HEK293 (cell line): ENCODE results near the gene BRMS1.
A peak's percentile ranks its signal among the peaks of the same experiment; 100 is the strongest.

Source experiments
- CTCF ChIA-PET: fragments of 350-600 bp; formaldehyde crosslinking; extraction: SDS; loops from one replicate; lab custom pipeline; 2021; ENCODE audit warnings: antibody characterized with exemption; lab: Yijun Ruan, JAX
- POLR2A ChIA-PET: fragments of 300-600 bp; formaldehyde crosslinking; extraction: SDS; loops from one replicate; lab custom pipeline; 2020; ENCODE audit warnings: antibody characterized with exemption, inconsistent platforms; lab: Yijun Ruan, JAX
- H3K27ac ChIP-seq: fragments of 200-500 bp; sonication (Bioruptor generic); 2 replicates; pipeline ENCODE4 v1.5.1; 2014; ENCODE audit warnings: low read depth, low read length, control low read depth, inconsistent platforms; ENCODE audit errors: extremely low read depth
- H3K36me3 ChIP-seq, 2 experiments: fragments of 200-500 bp in 1 of 2; sonication (Bioruptor generic) in 1 of 2; 1 replicate in 1 of 2; 2 replicates in 1 of 2; pipeline ENCODE4 v1.5.1; 2014 to 2017; ENCODE audit warnings: inconsistent platforms in 2 of 2, low read length in 2 of 2; ENCODE audit not compliant: control insufficient read depth in 2 of 2, insufficient read depth in 1 of 2
- H3K4me1 ChIP-seq: fragments of 200-500 bp; sonication (Bioruptor generic); 2 replicates; pipeline ENCODE4 v1.5.1; 2014; ENCODE audit warnings: mild to moderate bottlenecking, low read length, inconsistent platforms; ENCODE audit not compliant: control insufficient read depth, insufficient read depth
- H3K4me3 ChIP-seq: 2 replicates; pipeline ENCODE4 v1.5.1; 2011; ENCODE audit warnings: low read depth, mild to moderate bottlenecking, control low read depth, low read length, moderate library complexity
- H3K9me3 ChIP-seq: fragments of 200-500 bp; sonication (Bioruptor generic); 2 replicates; pipeline ENCODE4 v1.5.1; 2014; ENCODE audit warnings: low read depth, low read length, inconsistent platforms; ENCODE audit not compliant: control insufficient read depth, insufficient read depth
- FEZF1 ChIP-seq: fragments of 450-650 bp; formaldehyde crosslinking; IDR thresholded peaks from 2 replicates; pipeline ENCODE4 v1.5.1; 2016; ENCODE audit warnings: missing biosample characterization, missing genetic modification characterization
- GLIS1 ChIP-seq: fragments of 450-650 bp; formaldehyde crosslinking; IDR thresholded peaks from 2 replicates; pipeline ENCODE4 v1.5.1; 2016; ENCODE audit warnings: missing biosample characterization, missing genetic modification characterization
- KLF9 ChIP-seq: fragments of 450-650 bp; formaldehyde crosslinking; IDR thresholded peaks from 2 replicates; pipeline ENCODE4 v1.5.1; 2016; ENCODE audit warnings: missing biosample characterization, missing genetic modification characterization, low read depth
- MYNN ChIP-seq: fragments of 450-650 bp; formaldehyde crosslinking; IDR thresholded peaks from 2 replicates; pipeline ENCODE4 v1.5.1; 2016; ENCODE audit warnings: missing biosample characterization, missing genetic modification characterization, borderline replicate concordance
- MZF1 ChIP-seq: fragments of 450-650 bp; formaldehyde crosslinking; IDR thresholded peaks from 2 replicates; pipeline ENCODE4 v1.5.1; 2017; ENCODE audit warnings: missing biosample characterization, missing genetic modification characterization, borderline replicate concordance
- RBAK ChIP-seq: fragments of 450-650 bp; formaldehyde crosslinking; IDR thresholded peaks from 2 replicates; pipeline ENCODE4 v1.5.1; 2016; ENCODE audit warnings: missing biosample characterization, missing genetic modification characterization
- SALL2 ChIP-seq: fragments of 450-650 bp; formaldehyde crosslinking; IDR thresholded peaks from 2 replicates; pipeline ENCODE4 v1.5.0; 2017; ENCODE audit warnings: missing biosample characterization, mild to moderate bottlenecking, missing genetic modification characterization, borderline replicate concordance
- SP2 ChIP-seq: fragments of 450-650 bp; formaldehyde crosslinking; IDR thresholded peaks from 2 replicates; pipeline ENCODE4 v1.5.1; 2016; ENCODE audit warnings: missing biosample characterization, missing genetic modification characterization
- SP3 ChIP-seq: fragments of 450-650 bp; formaldehyde crosslinking; IDR thresholded peaks from 2 replicates; pipeline ENCODE4 v1.5.1; 2016; ENCODE audit warnings: missing biosample characterization, missing genetic modification characterization
- ZBTB26 ChIP-seq: fragments of 450-650 bp; formaldehyde crosslinking; optimal IDR thresholded peaks from 2 replicates; pipeline ENCODE3; 2016; ENCODE audit warnings: missing biosample characterization, mild to moderate bottlenecking, missing genetic modification characterization
- ZBTB48 ChIP-seq: fragments of 450-650 bp; formaldehyde crosslinking; IDR thresholded peaks from 2 replicates; pipeline ENCODE4 v1.5.1; 2016; ENCODE audit warnings: missing biosample characterization, missing genetic modification characterization
- ZBTB8A ChIP-seq: fragments of 450-650 bp; formaldehyde crosslinking; IDR thresholded peaks from 2 replicates; pipeline ENCODE4 v1.5.1; 2016; ENCODE audit warnings: missing biosample characterization, missing genetic modification characterization
- ZFP69B ChIP-seq: fragments of 450-650 bp; formaldehyde crosslinking; IDR thresholded peaks from 2 replicates; pipeline ENCODE4 v1.5.1; 2016; ENCODE audit warnings: missing biosample characterization, missing genetic modification characterization
- ZNF23 ChIP-seq: fragments of 450-650 bp; formaldehyde crosslinking; IDR thresholded peaks from 2 replicates; pipeline ENCODE4 v1.5.1; 2016; ENCODE audit warnings: missing biosample characterization, missing genetic modification characterization, borderline replicate concordance
- ZNF341 ChIP-seq: fragments of 450-650 bp; formaldehyde crosslinking; IDR thresholded peaks from 2 replicates; pipeline ENCODE4; 2016; ENCODE audit warnings: low read depth, missing biosample characterization, missing genetic modification characterization
- ZNF37A ChIP-seq: fragments of 450-650 bp; IDR thresholded peaks from 2 replicates; pipeline ENCODE4 v1.5.1; 2018; ENCODE audit warnings: missing biosample characterization, missing genetic modification characterization
- ZNF48 ChIP-seq: fragments of 450-650 bp; formaldehyde crosslinking; IDR thresholded peaks from 2 replicates; pipeline ENCODE4 v1.5.1; 2016; ENCODE audit warnings: missing biosample characterization, missing genetic modification characterization
- ZNF530 ChIP-seq: fragments of 450-650 bp; formaldehyde crosslinking; IDR thresholded peaks from 2 replicates; pipeline ENCODE4 v1.5.1; 2016; ENCODE audit warnings: low read depth, missing biosample characterization, missing genetic modification characterization
- ZNF558 ChIP-seq: fragments of 450-650 bp; formaldehyde crosslinking; IDR thresholded peaks from 2 replicates; pipeline ENCODE4 v1.5.1; 2016; ENCODE audit warnings: missing biosample characterization, missing genetic modification characterization
- ZNF585B ChIP-seq: fragments of 450-650 bp; formaldehyde crosslinking; IDR thresholded peaks from 2 replicates; pipeline ENCODE4 v1.5.1; 2016; ENCODE audit warnings: missing biosample characterization, missing genetic modification characterization
- ZNF600 ChIP-seq: fragments of 450-650 bp; formaldehyde crosslinking; IDR thresholded peaks from 2 replicates; pipeline ENCODE4 v1.5.1; 2016; ENCODE audit warnings: missing biosample characterization, missing genetic modification characterization
- ZNF654 ChIP-seq: fragments of 450-650 bp; formaldehyde crosslinking; IDR thresholded peaks from 2 replicates; pipeline ENCODE4 v1.5.1; 2016; ENCODE audit warnings: low read depth, missing biosample characterization, missing genetic modification characterization
- ZNF707 ChIP-seq: fragments of 450-650 bp; formaldehyde crosslinking; IDR thresholded peaks from 2 replicates; pipeline ENCODE4 v1.5.1; 2016; ENCODE audit warnings: missing biosample characterization, missing genetic modification characterization
- ZNF76 ChIP-seq: fragments of 450-650 bp; formaldehyde crosslinking; IDR thresholded peaks from 2 replicates; pipeline ENCODE4; 2016; ENCODE audit warnings: low read depth, missing biosample characterization, missing genetic modification characterization, borderline replicate concordance
- ZSCAN23 ChIP-seq: fragments of 450-650 bp; formaldehyde crosslinking; IDR thresholded peaks from 2 replicates; pipeline ENCODE4 v1.5.1; 2016; ENCODE audit warnings: missing biosample characterization, missing genetic modification characterization
- ZXDB ChIP-seq: fragments of 450-650 bp; formaldehyde crosslinking; IDR thresholded peaks from 2 replicates; pipeline ENCODE4 v1.5.1; 2016; ENCODE audit warnings: missing biosample characterization, missing genetic modification characterization
- TF ChIP-seq, protein P1 (sequence below): fragments of 450-650 bp; formaldehyde crosslinking; IDR thresholded peaks from 2 replicates; pipeline ENCODE4 v1.5.1; 2016; ENCODE audit warnings: missing biosample characterization, missing genetic modification characterization
- TF ChIP-seq, protein P2 (sequence below): fragments of 450-650 bp; formaldehyde crosslinking; IDR thresholded peaks from 2 replicates; pipeline ENCODE4; 2016; ENCODE audit warnings: missing biosample characterization, missing genetic modification characterization
- TF ChIP-seq, protein P3 (sequence below): sonication (generic); formaldehyde crosslinking; IDR thresholded peaks from 2 replicates; pipeline ENCODE4 v1.8.1; 2022; ENCODE audit warnings: mild to moderate bottlenecking, moderate library complexity, missing genetic modification reagents
- TF ChIP-seq, protein P4 (sequence below): fragments of 450-650 bp; formaldehyde crosslinking; IDR thresholded peaks from 2 replicates; pipeline ENCODE4 v1.5.1; 2017; ENCODE audit warnings: missing biosample characterization, missing genetic modification characterization
- TF ChIP-seq, protein P5 (sequence below): fragments of 450-650 bp; formaldehyde crosslinking; IDR thresholded peaks from 2 replicates; pipeline ENCODE4 v1.5.1; 2016; ENCODE audit warnings: missing biosample characterization, missing genetic modification characterization

BRMS1 gene

DNA sequence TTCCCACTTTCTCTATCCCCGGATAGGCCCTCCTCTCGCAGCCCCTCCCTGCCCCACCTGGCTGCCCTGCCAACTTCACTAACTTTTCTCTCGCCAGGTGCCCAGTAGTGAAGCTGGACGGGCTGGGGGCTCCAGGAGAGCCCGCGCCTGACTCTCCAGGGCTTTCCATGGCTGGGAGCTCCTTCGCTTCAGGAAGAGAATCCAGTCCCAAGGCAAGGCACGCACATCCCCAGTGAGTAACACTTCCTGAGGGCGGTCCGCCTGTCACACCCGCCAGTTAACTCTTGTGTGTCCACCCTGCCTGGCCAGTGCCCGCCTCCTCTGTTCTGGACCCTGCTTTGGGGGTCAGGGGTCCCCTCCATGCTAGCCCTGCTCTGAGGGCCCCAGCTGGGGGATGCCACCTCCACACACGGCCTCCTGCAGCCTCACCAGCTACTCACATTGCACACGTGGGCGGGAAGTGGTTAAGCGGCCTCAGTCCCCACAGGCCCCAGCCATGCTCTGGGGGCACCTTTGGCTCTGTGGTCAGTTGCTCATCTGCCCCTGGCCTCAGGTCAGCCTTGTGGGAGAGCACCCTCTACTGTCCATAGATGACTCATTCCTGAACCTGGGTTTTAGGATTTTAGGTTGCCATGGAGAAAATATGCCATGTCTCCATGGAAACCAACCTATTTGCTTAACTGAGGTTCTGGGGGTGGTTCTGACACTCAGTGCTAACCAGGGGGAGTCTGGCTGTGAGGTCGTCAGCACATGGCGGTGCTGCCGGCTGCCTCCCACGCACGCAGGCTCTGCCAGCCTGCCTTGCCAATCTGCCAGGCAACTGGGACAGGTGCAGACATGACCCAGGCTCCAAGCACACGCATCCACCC, 8.4 kb downstream of the BRMS1 start, which contains the start of gene RIN1:
Gene RIN1, minus strand, starts transcription at position 201 of the 869 bp plus-strand sequence. Its CDS starts 32 bp downstream, at position 169.
- H3K9me3 ChIP-seq, result no peaks in the 10 kb centered on the region
- ChIA-PET POLR2A (interaction anchor here (0.7 to 1.9 kb wide), 6 partner anchors 8 to 47 kb away, joined by 3 to 10 read pairs (median 3); partner anchors contain the start of genes B4GAT1, BRMS1, CD248 and YIF1A), CTCF (interaction anchor here (0.5 to 1.2 kb wide), 6 partner anchors 17 to 702 kb away, joined by 3 to 6 read pairs (median 4); no protein-coding TSS in a partner anchor)
- no peak within 1 kb of the TSS for H3K27ac ChIP-seq
- H3K4me3 ChIP-seq, result no peak within 1 kb of the TSS
- no peaks in the 10 kb centered on the region for H3K4me1 ChIP-seq
- peaks cover 0 to 42% of the 10 kb centered on the region in 2 experiments; a peak in 2 of 3 replicates for H3K36me3 ChIP-seq
- no peak for TF ChIP-seq ZNF23 (tag by site-specific recombination)
- TF ChIP-seq RBAK, result no peak
- TF ChIP-seq ZBTB8A (tag by site-specific recombination), result no peak
- TF ChIP-seq, protein P1, sequence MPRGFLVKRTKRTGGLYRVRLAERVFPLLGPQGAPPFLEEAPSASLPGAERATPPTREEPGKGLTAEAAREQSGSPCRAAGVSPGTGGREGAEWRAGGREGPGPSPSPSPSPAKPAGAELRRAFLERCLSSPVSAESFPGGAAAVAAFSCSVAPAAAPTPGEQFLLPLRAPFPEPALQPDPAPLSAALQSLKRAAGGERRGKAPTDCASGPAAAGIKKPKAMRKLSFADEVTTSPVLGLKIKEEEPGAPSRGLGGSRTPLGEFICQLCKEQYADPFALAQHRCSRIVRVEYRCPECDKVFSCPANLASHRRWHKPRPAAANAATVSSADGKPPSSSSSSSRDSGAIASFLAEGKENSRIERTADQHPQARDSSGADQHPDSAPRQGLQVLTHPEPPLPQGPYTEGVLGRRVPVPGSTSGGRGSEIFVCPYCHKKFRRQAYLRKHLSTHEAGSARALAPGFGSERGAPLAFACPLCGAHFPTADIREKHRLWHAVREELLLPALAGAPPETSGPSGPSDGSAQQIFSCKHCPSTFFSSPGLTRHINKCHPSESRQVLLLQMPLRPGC (tag by site-specific recombination), result no peak
- peak; percentile 19; the same call in 1 of the 2 replicates for TF ChIP-seq ZNF654 (tag by site-specific recombination)
- TF ChIP-seq SP2 (tag by site-specific recombination), result peak; percentile 21; the same call in 1 of the 2 replicates
- no peak for TF ChIP-seq ZSCAN23 (tag by site-specific recombination)
- no peak for TF ChIP-seq ZFP69B
- no peak for TF ChIP-seq SP3 (tag by site-specific recombination)
- no peak for TF ChIP-seq ZNF76 (tag by site-specific recombination)
- no peak for TF ChIP-seq ZNF707 (tag by site-specific recombination)
- peak; percentile 21; the same call in 1 of the 2 replicates for TF ChIP-seq GLIS1 (tag by site-specific recombination)
- peak; percentile 27; the same call in 1 of the 2 replicates for TF ChIP-seq KLF9 (tag by site-specific recombination)
- TF ChIP-seq, protein P2, sequence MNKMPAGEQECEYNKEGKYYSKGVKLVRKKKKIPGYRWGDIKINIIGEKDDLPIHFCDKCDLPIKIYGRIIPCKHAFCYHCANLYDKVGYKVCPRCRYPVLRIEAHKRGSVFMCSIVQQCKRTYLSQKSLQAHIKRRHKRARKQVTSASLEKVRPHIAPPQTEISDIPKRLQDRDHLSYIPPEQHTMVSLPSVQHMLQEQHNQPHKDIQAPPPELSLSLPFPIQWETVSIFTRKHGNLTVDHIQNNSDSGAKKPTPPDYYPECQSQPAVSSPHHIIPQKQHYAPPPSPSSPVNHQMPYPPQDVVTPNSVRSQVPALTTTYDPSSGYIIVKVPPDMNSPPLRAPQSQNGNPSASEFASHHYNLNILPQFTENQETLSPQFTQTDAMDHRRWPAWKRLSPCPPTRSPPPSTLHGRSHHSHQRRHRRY (tag by site-specific recombination), result no peak
- TF ChIP-seq ZBTB48, result no peak
- TF ChIP-seq MYNN, result peak; percentile 86
- no peak for TF ChIP-seq SALL2 (tag by site-specific recombination)
- no peak for TF ChIP-seq ZNF558 (tag by site-specific recombination)
- no peak for TF ChIP-seq FEZF1
- TF ChIP-seq, protein P3, sequence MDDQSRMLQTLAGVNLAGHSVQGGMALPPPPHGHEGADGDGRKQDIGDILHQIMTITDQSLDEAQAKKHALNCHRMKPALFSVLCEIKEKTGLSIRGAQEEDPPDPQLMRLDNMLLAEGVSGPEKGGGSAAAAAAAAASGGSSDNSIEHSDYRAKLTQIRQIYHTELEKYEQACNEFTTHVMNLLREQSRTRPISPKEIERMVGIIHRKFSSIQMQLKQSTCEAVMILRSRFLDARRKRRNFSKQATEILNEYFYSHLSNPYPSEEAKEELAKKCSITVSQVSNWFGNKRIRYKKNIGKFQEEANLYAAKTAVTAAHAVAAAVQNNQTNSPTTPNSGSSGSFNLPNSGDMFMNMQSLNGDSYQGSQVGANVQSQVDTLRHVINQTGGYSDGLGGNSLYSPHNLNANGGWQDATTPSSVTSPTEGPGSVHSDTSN (CRISPR knock-in tag), result no peak
- TF ChIP-seq ZNF37A (tag by site-specific recombination), result no peak
- TF ChIP-seq ZNF530 (tag by site-specific recombination), result no peak
- TF ChIP-seq, protein P4, sequence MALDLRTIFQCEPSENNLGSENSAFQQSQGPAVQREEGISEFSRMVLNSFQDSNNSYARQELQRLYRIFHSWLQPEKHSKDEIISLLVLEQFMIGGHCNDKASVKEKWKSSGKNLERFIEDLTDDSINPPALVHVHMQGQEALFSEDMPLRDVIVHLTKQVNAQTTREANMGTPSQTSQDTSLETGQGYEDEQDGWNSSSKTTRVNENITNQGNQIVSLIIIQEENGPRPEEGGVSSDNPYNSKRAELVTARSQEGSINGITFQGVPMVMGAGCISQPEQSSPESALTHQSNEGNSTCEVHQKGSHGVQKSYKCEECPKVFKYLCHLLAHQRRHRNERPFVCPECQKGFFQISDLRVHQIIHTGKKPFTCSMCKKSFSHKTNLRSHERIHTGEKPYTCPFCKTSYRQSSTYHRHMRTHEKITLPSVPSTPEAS (tag by site-specific recombination), result no peak
- TF ChIP-seq ZBTB26 (tag by site-specific recombination), result no peak
- TF ChIP-seq ZNF585B (tag by site-specific recombination), result no peak
- TF ChIP-seq, protein P5, sequence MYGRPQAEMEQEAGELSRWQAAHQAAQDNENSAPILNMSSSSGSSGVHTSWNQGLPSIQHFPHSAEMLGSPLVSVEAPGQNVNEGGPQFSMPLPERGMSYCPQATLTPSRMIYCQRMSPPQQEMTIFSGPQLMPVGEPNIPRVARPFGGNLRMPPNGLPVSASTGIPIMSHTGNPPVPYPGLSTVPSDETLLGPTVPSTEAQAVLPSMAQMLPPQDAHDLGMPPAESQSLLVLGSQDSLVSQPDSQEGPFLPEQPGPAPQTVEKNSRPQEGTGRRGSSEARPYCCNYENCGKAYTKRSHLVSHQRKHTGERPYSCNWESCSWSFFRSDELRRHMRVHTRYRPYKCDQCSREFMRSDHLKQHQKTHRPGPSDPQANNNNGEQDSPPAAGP (tag by site-specific recombination), result 0 out of 2 replicates have a peak, but pooled peaks have one; percentile 15
- TF ChIP-seq ZNF48 (tag by site-specific recombination), result no peak
- no peak for TF ChIP-seq MZF1 (tag by site-specific recombination)
- TF ChIP-seq ZXDB (tag by site-specific recombination), result 0 out of 2 replicates have a peak, but pooled peaks have one; percentile 23
- TF ChIP-seq ZNF341, result no peak
- TF ChIP-seq ZNF600, result peak; percentile 77
